ENCODE measurements around the gene ITGB6.

- no peak for TF ChIP-seq EZH2 (IDR thresholded peaks at IDR 0.05; ENCODE audit: low read length, missing control alignments)
- no peak for TF ChIP-seq CTCF (conservative IDR thresholded peaks at IDR 0.05 in 1 of 2, IDR thresholded peaks at IDR 0.05 in 1 of 2; ENCODE audit: low read depth in 1 of 2, low read length in 2 of 2)
Observed at GRCh38 chr2:160138406-160138805, 61.7 kb downstream of the ITGB6 start.
